WTC11 (cell line): ENCODE data around the gene RNASEH1. TPM values are rescaled to one million over a fixed set of nuclear protein-coding genes. Genes with fewer than 3 reads are reported as not detected.
"Not testable (repeated sequence)": the region's sequence is repeated elsewhere in the genome, so short reads cannot be mapped to it uniquely, and the experiment has no call there.

Source experiments
- ATAC-seq: fragments of 200-7000 bp; cut with Tn5 transposase; 2 replicates; pipeline ENCODE4 v1.10.0; 2021; ENCODE audit warnings: mild to moderate bottlenecking, moderate library complexity
- CTCF ChIA-PET: fragments of 300-600 bp; sonication (Branson Sonifier 250); formaldehyde crosslinking; loops from one replicate; lab custom pipeline; 2021; ENCODE audit warnings: antibody characterized with exemption; lab: Charles Lee
- POLR2A ChIA-PET: fragments of 350-600 bp; sonication (Branson Sonifier 250); formaldehyde crosslinking; loops from one replicate; lab custom pipeline; 2021; ENCODE audit warnings: antibody characterized with exemption; lab: Charles Lee
- DNase-seq: peaks from one replicate; pipeline ENCODE4 v3.0.0; 2021; ENCODE audit warnings: low spot score
- H3K27ac Mint-ChIP-seq: 2 replicates; pipeline ENCODE4 v1.8.0; 2021; ENCODE audit warnings: mixed read lengths
- H3K27me3 Mint-ChIP-seq: 2 replicates; pipeline ENCODE4 v1.8.0; 2021; ENCODE audit warnings: low read depth, mild to moderate bottlenecking, moderate library complexity, mixed read lengths
- H3K36me3 Mint-ChIP-seq: 2 replicates; pipeline ENCODE4 v1.8.0; 2021; ENCODE audit warnings: mixed read lengths
- H3K4me1 Mint-ChIP-seq: 2 replicates; pipeline ENCODE4 v1.8.0; 2022; ENCODE audit warnings: mixed read lengths
- H3K4me3 Mint-ChIP-seq: 2 replicates; pipeline ENCODE4 v1.8.0; 2021; ENCODE audit warnings: mild to moderate bottlenecking, moderate library complexity, mixed read lengths
- H3K9me3 Mint-ChIP-seq: 2 replicates; pipeline ENCODE4 v1.8.0; 2021; ENCODE audit warnings: mixed read lengths
- MLX ChIP-seq: sonication (generic); formaldehyde crosslinking; IDR thresholded peaks from 2 replicates; pipeline ENCODE4 v1.8.1; 2023; ENCODE audit warnings: mild to moderate bottlenecking, missing genetic modification reagents, moderate library complexity
- total RNA-seq: library from RNA; stranded (reverse); gene quantifications from 3 replicates; pipeline ENCODE4 v1.2.3, GENCODE V29; 2021

RNASEH1 gene
- total RNA-seq, 1 experiment from 2014 or later = 44.4 TPM

DNA sequence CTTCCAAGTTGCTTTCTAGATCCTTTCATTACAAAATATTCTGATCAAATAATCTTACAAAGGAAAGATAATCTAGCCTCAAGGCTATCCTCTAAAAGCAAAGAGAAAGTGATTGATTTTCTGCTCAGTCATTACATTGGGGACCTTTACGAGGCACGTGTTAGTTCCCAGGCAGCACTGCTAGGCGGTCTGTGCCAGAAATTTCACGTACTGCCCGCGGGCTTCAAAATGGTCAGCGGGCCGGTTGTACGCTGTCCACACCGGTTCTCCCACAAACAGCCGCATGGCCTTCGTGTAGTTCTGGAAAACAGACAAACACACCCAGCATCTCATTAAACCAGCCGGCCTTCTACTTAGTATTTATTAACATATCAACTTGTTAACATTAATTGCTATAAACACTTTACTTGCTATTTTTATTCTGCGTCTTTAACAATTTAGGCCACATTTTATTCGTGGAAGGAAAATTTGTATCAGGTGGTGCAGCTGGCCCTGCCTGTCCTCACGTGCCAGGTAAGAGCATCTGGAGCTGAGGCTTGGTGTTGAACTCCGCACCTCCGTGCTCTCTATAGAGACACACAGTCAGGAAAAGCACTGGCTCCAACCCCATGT lies 59.2 kb downstream of the RNASEH1 start (continued):
- TF ChIP-seq MLX (CRISPR knock-in tag) = no peak

GRCh38 chr2:3496708-3497080 lies 61.4 kb downstream of the RNASEH1 start:
- H3K27me3 Mint-ChIP-seq, H3K27ac Mint-ChIP-seq, H3K36me3 Mint-ChIP-seq, ATAC-seq, DNase-seq, CTCF ChIA-PET, H3K9me3 Mint-ChIP-seq, H3K4me3 Mint-ChIP-seq, POLR2A ChIA-PET: not testable (repeated sequence)
- peaks cover 13% of the 10 kb centered on the region; the same call in 1 of the 2 replicates for H3K4me1 Mint-ChIP-seq

Other genes with a start within 250 kb of the RNASEH1 start
- gene EIPR1, start 180.5 kb downstream of the RNASEH1 start, total RNA-seq = 22.8 to 25.0 TPM (median 23.0 TPM) in 3 replicates
- gene TRAPPC12, start 178.6 kb downstream of the RNASEH1 start, total RNA-seq = 72.3 to 74.5 TPM (median 72.8 TPM) in 3 replicates
- gene ADI1, start 38.8 kb downstream of the RNASEH1 start, total RNA-seq = 20.1 to 21.4 TPM (median 20.1 TPM) in 3 replicates
- 1,629 to 1,800 TPM (median 1,725 TPM) in 3 replicates for gene RPS7, start 16.9 kb upstream of the RNASEH1 start, total RNA-seq
- gene COLEC11, start 36.8 kb upstream of the RNASEH1 start, total RNA-seq = 0.69 to 1.3 TPM (median 0.87 TPM) in 3 replicates
- not detected in 3 replicates for gene ALLC, start 99.9 kb upstream of the RNASEH1 start, total RNA-seq
- not detected in 3 replicates for gene DCDC2C, start 145.2 kb upstream of the RNASEH1 start, total RNA-seq